Measurements from ENCODE around the gene MYO5B.

The MYO5B gene

GRCh38 chr18:50011813-50012435 is 183.0 kb downstream of the MYO5B start:
- no peak for DNase-seq (ENCODE audit: low read depth)

DNA sequence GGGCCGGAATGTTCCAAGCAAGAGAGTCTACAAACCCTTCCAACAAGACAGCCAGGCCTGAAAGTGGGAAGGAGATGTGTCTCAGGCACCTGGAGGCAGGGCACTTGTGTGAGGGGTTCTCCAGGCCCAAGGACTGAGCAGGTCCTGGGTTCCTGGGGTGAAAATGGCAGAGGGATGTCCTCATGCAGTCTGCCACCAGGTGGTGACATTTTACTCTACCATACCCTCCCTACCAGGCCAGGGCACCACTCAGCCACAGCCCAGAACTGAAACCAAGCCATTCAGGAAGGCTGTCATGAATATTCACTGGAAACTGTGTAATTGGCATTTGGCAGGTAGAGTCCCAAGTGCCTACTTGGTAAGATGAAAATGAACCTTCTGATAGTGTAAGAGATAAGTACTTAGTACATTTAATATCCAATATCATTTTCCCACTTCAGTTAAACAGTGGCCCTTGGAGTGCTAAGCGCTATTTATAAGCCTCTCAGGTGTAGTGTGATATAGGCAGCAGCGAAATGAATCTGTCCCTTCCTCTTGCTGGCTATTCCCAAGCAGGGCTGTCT is 185.1 kb downstream of the MYO5B start:
- no peak for DNase-seq (ENCODE audit: low read depth)

GRCh38 chr18:50008306-50008705 is 186.6 kb downstream of the MYO5B start:
- no peak for DNase-seq (ENCODE audit: low read depth)

- DNase-seq (ENCODE audit: low read depth): no peak
Measured at GRCh38 chr18:50006470-50007046, 188.4 kb downstream of the MYO5B start.

DNA sequence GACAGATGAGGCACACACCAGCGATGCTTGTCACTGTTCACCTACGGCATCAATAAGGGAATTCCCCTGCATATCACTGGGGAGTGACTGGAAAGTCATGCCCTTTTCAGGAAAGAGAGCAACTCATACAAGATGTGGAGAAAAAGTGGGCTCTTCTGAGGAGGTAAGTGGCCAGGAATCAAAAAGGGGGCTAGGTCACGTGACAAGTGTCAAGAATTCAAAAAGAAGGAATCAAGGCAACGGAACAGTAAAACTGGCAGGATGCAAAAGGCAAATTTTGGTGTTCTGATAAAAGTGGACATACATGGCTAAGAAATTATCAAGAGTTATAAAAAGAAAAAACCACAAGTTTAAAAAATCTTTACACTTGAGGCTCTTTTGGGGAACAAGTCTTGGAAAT is 190.9 kb downstream of the MYO5B start:
- DNase-seq (ENCODE audit: low read depth): no peak

GRCh38 chr18:50002781-50003180 is 192.2 kb downstream of the MYO5B start:
- no peak for DNase-seq (ENCODE audit: low read depth)

DNA sequence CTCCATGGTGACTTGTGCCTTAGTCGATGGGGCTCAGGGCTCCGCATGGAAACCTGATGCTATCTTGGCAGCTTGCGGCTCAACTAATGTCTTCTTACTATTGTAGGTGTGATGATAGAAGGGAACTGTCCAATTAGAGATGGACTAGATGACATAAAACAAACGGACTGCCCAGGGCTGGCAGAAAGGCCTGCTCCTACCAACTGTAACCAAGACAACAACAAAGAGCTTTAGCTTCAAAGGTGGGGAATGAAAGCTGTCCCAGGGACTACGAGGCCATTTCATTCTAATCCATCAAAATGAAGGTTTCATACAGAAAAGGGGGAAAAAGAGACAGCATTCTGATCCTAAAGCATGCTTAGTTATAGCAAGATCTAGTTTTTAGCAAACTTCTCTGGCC is 194.7 kb downstream of the MYO5B start:
- DNase-seq (ENCODE audit: low read depth): no peak

- no peak for DNase-seq (ENCODE audit: low read depth)
Measured at GRCh38 chr18:49999128-49999527, 195.8 kb downstream of the MYO5B start.

GRCh38 chr18:49997558-49997957 is 197.4 kb downstream of the MYO5B start:
- DNase-seq (ENCODE audit: low read depth): no peak

GRCh38 chr18:49994410-49994809 is 200.5 kb downstream of the MYO5B start:
- no peak for DNase-seq (ENCODE audit: low read depth)

GRCh38 chr18:49993299-49993698 is 201.6 kb downstream of the MYO5B start:
- no peak for DNase-seq (ENCODE audit: low read depth)

GRCh38 chr18:49988733-49989132 is 206.2 kb downstream of the MYO5B start:
- no peak for DNase-seq (ENCODE audit: low read depth)

DNA sequence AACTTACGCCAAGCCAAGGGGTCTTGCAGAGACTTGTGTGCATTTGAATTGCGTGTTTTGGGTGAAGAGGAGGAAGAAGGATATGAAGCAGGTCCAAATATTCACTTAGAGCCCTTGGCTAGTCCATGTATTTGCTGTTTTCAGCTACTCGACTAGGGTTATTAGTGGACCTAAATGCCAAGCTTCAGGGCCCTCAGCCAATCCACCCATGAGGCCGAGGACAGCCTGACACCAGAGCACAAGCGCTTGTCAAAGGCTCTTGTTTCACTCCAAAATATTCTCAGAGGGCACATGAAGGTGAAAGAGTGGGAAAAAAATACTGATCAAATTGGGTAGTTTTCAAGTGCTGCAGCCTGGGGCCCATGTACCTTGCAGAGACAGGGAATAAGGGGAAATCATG is 206.8 kb downstream of the MYO5B start:
- DNase-seq (ENCODE audit: low read depth): no peak

DNA sequence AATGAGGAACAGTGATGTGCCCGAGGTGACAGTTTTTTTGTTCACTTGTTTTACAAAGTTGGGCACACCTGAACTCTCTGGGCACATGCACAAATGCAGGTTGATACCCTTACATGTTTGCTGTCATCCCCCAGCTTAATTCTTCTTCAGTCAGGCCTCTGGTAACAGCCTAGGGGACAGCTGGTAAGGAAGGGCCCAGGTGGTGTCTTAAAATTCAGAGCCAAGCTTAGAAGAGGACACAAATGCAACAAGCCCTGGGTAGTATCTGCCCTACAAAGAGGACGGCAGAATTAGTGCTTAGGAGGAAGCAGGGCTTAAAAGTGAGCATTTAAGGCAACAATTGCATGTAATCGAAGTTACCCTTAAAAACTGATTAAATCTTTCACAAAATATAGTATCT is 209.7 kb downstream of the MYO5B start:
- no peak for DNase-seq (ENCODE audit: low read depth)

GRCh38 chr18:49980896-49981295 is 214.1 kb downstream of the MYO5B start:
- no peak for DNase-seq (ENCODE audit: low read depth)

DNA sequence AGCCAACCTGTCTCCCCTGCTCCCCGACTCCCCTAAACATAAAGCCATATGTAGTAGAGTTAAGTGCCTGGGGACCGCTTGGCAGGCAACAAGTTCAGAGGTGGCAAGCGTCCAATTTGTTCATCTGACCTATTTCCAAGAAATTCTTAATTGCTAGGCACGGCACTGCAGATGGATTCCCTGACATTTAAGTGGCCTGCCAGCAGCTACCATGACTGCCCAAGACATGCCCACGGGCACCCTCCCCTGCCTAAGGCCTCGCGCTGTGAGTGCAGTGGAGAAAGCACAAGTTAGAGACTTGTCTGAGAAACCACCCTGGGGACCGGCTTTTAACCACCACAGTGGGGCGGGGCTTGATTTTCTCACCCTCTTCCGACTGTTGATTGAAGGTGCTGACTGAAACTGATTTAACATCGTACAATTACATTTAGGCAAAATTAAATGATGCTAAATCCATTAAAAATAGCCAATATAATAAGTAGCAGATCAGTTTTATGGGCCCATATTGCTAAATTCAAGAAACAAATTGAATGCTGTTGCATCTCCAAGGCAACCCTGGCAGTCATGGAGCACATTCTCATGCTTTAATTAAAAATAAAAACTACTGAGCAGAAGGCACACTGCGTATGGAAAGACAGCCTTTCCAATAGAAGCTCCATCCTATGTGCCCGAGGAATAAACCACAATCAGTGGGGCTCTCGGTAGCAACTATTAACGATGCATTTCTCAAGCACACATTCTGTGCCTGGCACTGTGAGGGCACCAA is 218.0 kb downstream of the MYO5B start:
- DNase-seq (ENCODE audit: low read depth): no peak

DNA sequence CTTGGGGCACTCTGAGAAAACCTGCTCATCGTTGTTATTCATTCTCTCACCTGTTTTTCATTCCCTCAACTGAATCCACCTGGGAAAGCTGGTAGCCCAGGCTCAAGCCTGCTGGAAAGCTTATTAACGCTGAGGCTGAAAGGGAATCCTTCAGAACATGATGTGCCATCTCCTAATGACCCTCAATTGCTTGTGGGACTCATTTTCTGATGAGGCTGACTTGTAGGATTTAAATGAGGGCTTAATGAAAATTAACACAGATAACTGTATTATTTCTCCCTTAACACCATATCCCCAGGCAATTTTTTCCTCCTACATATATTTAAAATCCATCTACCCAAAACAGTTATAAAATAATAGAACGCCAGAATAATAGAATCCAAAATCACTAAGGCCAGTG is 218.9 kb downstream of the MYO5B start:
- no peak for DNase-seq (ENCODE audit: low read depth)

DNA sequence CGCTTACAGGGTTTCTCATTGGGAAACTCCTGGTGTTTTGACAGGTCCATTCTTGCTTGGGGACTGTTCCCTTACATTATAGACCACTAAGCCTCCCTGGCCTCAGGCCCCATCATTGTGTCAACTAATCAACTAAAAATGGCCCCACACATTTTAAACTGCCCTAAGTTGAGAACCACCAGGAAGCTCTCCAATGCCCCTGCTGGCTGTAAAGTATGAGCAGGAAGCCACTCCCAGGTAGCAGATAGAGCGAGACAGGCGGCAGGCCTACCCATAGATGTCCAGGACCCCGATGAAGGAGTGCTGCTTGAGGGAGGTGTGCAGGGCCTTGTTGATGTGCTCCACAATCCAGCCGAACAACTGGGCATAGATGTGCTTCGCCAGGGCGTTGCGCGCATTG is 220.9 kb downstream of the MYO5B start:
- DNase-seq (ENCODE audit: low read depth): no peak

- no peak for DNase-seq (ENCODE audit: low read depth)
Measured at GRCh38 chr18:49973592-49973991, 221.4 kb downstream of the MYO5B start.

- DNase-seq (ENCODE audit: low read depth): no peak
Measured at GRCh38 chr18:49972535-49972934, 222.4 kb downstream of the MYO5B start.

DNA sequence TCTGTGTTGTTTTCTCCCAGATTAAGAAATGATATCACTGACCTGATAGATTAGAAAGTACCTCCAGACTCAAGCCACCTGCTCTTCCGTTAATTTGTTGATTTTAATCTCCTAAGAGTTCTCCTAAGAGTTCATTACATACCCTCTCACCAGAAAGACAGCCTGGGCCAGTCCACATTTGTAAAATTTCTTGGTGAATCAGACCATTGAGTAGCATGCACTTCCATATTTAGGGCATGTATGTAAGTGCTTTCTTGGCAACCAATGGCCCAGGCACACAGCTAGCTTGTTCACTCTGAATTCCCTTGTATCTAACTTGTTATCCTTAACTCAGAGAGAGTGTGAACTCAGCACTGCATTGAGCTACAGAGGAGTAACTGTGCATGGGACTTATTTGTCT is 223.5 kb downstream of the MYO5B start:
- DNase-seq (ENCODE audit: low read depth): no peak

DNA sequence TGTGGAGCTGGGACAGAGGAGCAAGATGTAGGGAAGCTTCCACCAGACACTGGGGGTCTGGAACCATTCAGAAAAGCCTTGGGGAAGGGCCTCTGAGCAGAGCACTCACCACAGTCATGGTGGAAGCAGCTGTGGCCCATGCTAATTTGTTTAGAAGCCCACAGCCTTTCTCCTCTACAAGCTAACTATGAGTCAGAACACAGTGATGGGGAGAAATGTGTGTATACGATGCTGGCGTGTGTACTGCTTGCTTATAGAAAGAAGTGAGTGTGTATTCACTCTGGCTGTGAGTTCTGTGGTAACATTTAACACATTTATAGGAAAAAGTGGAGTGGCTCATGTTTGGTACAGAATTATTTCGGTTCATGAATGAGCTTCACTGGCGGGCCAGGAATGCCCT is 224.6 kb downstream of the MYO5B start:
- no peak for DNase-seq (ENCODE audit: low read depth)

GRCh38 chr18:49968644-49969309 is 226.2 kb downstream of the MYO5B start:
- DNase-seq (ENCODE audit: low read depth): no peak

Data from CMK (cell line).